NCI-H510A (cell line): ENCODE results near the gene P2RX2.
"Not testable (repeated sequence)": the region's sequence is repeated elsewhere in the genome, so short reads cannot be mapped to it uniquely, and the experiment has no call there.

ENCODE experiments used
- DNase-seq: peaks from one replicate; lab custom pipeline; 2025; lab: John Stamatoyannopoulos, UW

The P2RX2 gene

GRCh38 chr12:132583736-132584135 lies 34.8 kb upstream of the P2RX2 start:
- DNase-seq: no peak

- no peak for DNase-seq
These were observed 34.1 kb upstream of the P2RX2 start for GRCh38 chr12:132584429-132584828.

GRCh38 chr12:132585177-132585576 lies 33.4 kb upstream of the P2RX2 start:
- no peak for DNase-seq

GRCh38 chr12:132586929-132587328 lies 31.6 kb upstream of the P2RX2 start:
- no peak for DNase-seq

GRCh38 chr12:132587781-132588180 lies 30.8 kb upstream of the P2RX2 start:
- no peak for DNase-seq

GRCh38 chr12:132588319-132588718 lies 30.3 kb upstream of the P2RX2 start:
- no peak for DNase-seq

GRCh38 chr12:132588821-132589669 lies 29.5 kb upstream of the P2RX2 start:
- no peak for DNase-seq

GRCh38 chr12:132591107-132591935 lies 27.3 kb upstream of the P2RX2 start:
- no peak for DNase-seq

GRCh38 chr12:132592282-132592970 lies 26.1 kb upstream of the P2RX2 start:
- DNase-seq: no peak

- DNase-seq: no peak
These were observed 25.5 kb upstream of the P2RX2 start for GRCh38 chr12:132593071-132593470.

GRCh38 chr12:132593521-132593920 lies 25.1 kb upstream of the P2RX2 start:
- no peak for DNase-seq

GRCh38 chr12:132593938-132594358 lies 24.6 kb upstream of the P2RX2 start:
- DNase-seq: peak; percentile 78

- DNase-seq: no peak
These were observed 23.4 kb upstream of the P2RX2 start for GRCh38 chr12:132595183-132595582.

- no peak for DNase-seq
These were observed 22.6 kb upstream of the P2RX2 start for GRCh38 chr12:132596016-132596415.

- DNase-seq: peak; percentile 25
These were observed 21.0 kb upstream of the P2RX2 start for GRCh38 chr12:132597333-132598316.

GRCh38 chr12:132599502-132599901 lies 19.1 kb upstream of the P2RX2 start:
- not testable (repeated sequence) for DNase-seq

- peak; percentile 66 for DNase-seq
These were observed 18.2 kb upstream of the P2RX2 start for GRCh38 chr12:132600048-132601032.

- DNase-seq: no peak
These were observed 17.2 kb upstream of the P2RX2 start for GRCh38 chr12:132601171-132601883.

GRCh38 chr12:132602572-132603239 lies 15.9 kb upstream of the P2RX2 start:
- DNase-seq: no peak
